Measurements from ENCODE around the gene ARHGAP40.

DNA sequence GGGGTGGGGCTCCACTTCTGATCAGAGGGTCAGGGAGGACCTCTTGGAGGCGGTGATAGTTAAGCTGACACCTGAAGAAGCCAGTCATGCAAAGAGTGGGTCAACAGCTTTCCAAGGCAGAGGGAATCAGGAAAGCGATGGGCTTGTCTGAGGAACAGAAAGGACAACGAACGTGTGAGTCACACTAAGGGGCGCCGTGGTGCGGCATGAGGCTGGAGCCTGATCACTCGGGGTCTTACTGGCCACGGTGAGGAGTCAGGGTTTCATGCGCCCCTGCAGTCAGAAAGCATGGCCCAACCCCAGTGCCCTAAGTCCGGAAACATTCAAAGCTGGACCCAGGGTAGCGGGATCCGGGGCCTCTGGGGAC, 72.1 kb downstream of the ARHGAP40 start:
- TF ChIP-seq CTCF (conservative IDR thresholded peaks at IDR 0.05) (no peak), ZFX (IDR thresholded peaks at IDR 0.05) (no peak)
